K562 (cell line): ENCODE data around the gene SDCBP2. TPM values are rescaled to one million over a fixed set of nuclear protein-coding genes. Genes with fewer than 3 reads are reported as not detected.

ENCODE experiments used
- ATAC-seq: fragments of 200-7000 bp; cut with Tn5 transposase; 3 replicates; pipeline ENCODE4 v1.9.1; 2020; ENCODE audit warnings: moderate library complexity
- BruUV-seq: library from RNA; stranded (reverse); fragments of 400-500 nt; replicated peaks from 2 replicates; lab custom pipeline; 2021; lab: Mats Ljungman, UMichigan
- CTCF ChIA-PET: fragments of 300-600 bp; formaldehyde crosslinking; extraction: SDS; loops from one replicate; lab custom pipeline; 2021; ENCODE audit warnings: low intra/inter-chr PET ratio; lab: Yijun Ruan, JAX
- POLR2A ChIA-PET: fragments of 300-600, 350-650 bp; sonication (Branson Sonifier 250); formaldehyde crosslinking; extraction: SDS; loops from one replicate; lab custom pipeline; 2021; ENCODE audit warnings: antibody characterized with exemption, inconsistent platforms; lab: Yijun Ruan, JAX
- DNase-seq, 4 experiments: peaks; one replicate each; pipeline versions ENCODE4 v3.0.0 to v3.0.0-alpha.2; 2011 to 2018; ENCODE audit warnings: low spot score in 3 of 4, mixed read lengths in 3 of 4; ENCODE audit errors: extremely low read depth in 1 of 4
- FAIRE-seq: peaks from 2 replicates; lab custom pipeline; 2011; peaks lifted over from hg19 to GRCh38; lab: Jason Lieb, UNC
- H2AFZ ChIP-seq: 2 replicates; pipeline ENCODE4 v1.6.0; 2011; ENCODE audit warnings: low read depth, low read length, control low read depth, inconsistent platforms
- H3K27ac ChIP-seq: fragments of 200-600 bp; 3 replicates; pipeline ENCODE4 v1.8.0; 2011; ENCODE audit warnings: low read depth, mild to moderate bottlenecking, control low read depth, inconsistent platforms, low read length, moderate library complexity, mixed read lengths; ENCODE audit errors: extremely low read depth
- H3K27me3 ChIP-seq, 2 experiments: fragments of 300-600 bp in 1 of 2; 2 replicates in 1 of 2; 3 replicates in 1 of 2; pipeline versions ENCODE4 v1.6.0 to v1.8.0; 2011; ENCODE audit warnings: inconsistent platforms in 2 of 2, low read length in 2 of 2, mild to moderate bottlenecking in 1 of 2, mixed read lengths in 1 of 2, moderate library complexity in 1 of 2; ENCODE audit not compliant: control insufficient read depth in 2 of 2, insufficient read depth in 2 of 2
- H3K36me3 ChIP-seq: fragments of 300-600 bp; 3 replicates; pipeline ENCODE4 v1.8.0; 2011; ENCODE audit warnings: mild to moderate bottlenecking, low read length, inconsistent platforms; ENCODE audit not compliant: control insufficient read depth, insufficient read depth
- H3K4me1 ChIP-seq, 2 experiments: fragments of 200-600 bp in 1 of 2; replicated peaks in 1 of 2; 2 replicates in 1 of 2; 3 replicates in 1 of 2; pipeline versions ENCODE4 v1.5.1 to v1.8.0; 2011; ENCODE audit warnings: inconsistent platforms in 2 of 2, low read length in 2 of 2, mild to moderate bottlenecking in 1 of 2, mixed read lengths in 1 of 2, moderate library complexity in 1 of 2; ENCODE audit not compliant: control insufficient read depth in 2 of 2, insufficient read depth in 2 of 2
- H3K4me2 ChIP-seq: 2 replicates; pipeline ENCODE4 v1.6.1; 2011; ENCODE audit warnings: low read length, control low read depth, inconsistent platforms, mixed read lengths; ENCODE audit not compliant: insufficient read depth
- H3K4me3 ChIP-seq: fragments of 200-600 bp; sonication (generic), shearing (Covaris generic); 2 replicates; pipeline ENCODE4 v1.5.1; 2016; ENCODE audit warnings: control low read depth, inconsistent platforms
- H3K79me2 ChIP-seq: fragments of 200-600 bp; 3 replicates; pipeline ENCODE4 v1.8.0; 2011; ENCODE audit warnings: low read length, inconsistent platforms; ENCODE audit not compliant: control insufficient read depth, insufficient read depth
- H3K9ac ChIP-seq, 2 experiments: 2 replicates each; pipeline versions ENCODE4 v1.6.0 to v1.6.1; 2011; ENCODE audit warnings: low read depth in 2 of 2, low read length in 2 of 2, control low read depth in 1 of 2, inconsistent platforms in 1 of 2, mild to moderate bottlenecking in 1 of 2, mixed read lengths in 1 of 2; ENCODE audit not compliant: insufficient read depth in 1 of 2
- H3K9me1 ChIP-seq: one replicate; pipeline ENCODE4 v1.6.0; 2011; ENCODE audit warnings: inconsistent platforms, mild to moderate bottlenecking, low read length, moderate library complexity; ENCODE audit not compliant: control insufficient read depth, insufficient read depth
- H3K9me3 ChIP-seq: replicated peaks from 2 replicates; pipeline ENCODE4 v1.5.1; 2011; ENCODE audit warnings: low read depth, low read length, inconsistent platforms; ENCODE audit not compliant: control insufficient read depth, insufficient read depth
- H4K20me1 ChIP-seq: replicated peaks from 2 replicates; pipeline ENCODE4 v1.6.1; 2011; ENCODE audit warnings: low read length, inconsistent platforms, mixed read lengths; ENCODE audit not compliant: control insufficient read depth, insufficient read depth
- CTCF ChIP-seq, 3 experiments: IDR thresholded peaks in 2 of 3; conservative IDR thresholded peaks in 1 of 3; 2 replicates each; pipeline ENCODE4 v1.5.1; 2011 to 2012; ENCODE audit warnings: low read length in 3 of 3, mild to moderate bottlenecking in 3 of 3, control low read depth in 2 of 3, improper control_type of control experiment in 1 of 3, inconsistent platforms in 1 of 3, low read depth in 1 of 3, mixed read lengths in 1 of 3, moderate library complexity in 1 of 3; ENCODE audit not compliant: insufficient read depth in 2 of 3
- E2F4 ChIP-seq: sonication (generic); formaldehyde crosslinking; IDR thresholded peaks from 2 replicates; pipeline ENCODE4 v1.8.0; 2022; ENCODE audit warnings: mild to moderate bottlenecking, low read depth, missing genetic modification reagents
- KLF10 ChIP-seq: fragments of 250-450 bp; sonication (Bioruptor Pico); IDR thresholded peaks from 2 replicates; pipeline ENCODE4 v1.6.1; 2021; ENCODE audit warnings: matching md5 sums
- MYBL2 ChIP-seq, 2 experiments: fragments of 450-650 bp in 1 of 2; sonication (generic) in 1 of 2; formaldehyde crosslinking in 1 of 2; IDR thresholded peaks; 2 replicates each; pipeline versions ENCODE4 v1.6.1 to v1.8.1; 2017 to 2022; ENCODE audit warnings: borderline replicate concordance in 1 of 2, inconsistent platforms in 1 of 2, low read depth in 1 of 2, mild to moderate bottlenecking in 1 of 2, missing genetic modification reagents in 1 of 2, moderate library complexity in 1 of 2
- RAD21 ChIP-seq, 2 experiments: fragments of 250-450 bp in 1 of 2; fragments of 450-650 bp in 1 of 2; sonication (Bioruptor Pico) in 1 of 2; formaldehyde crosslinking in 1 of 2; IDR thresholded peaks in 1 of 2; conservative IDR thresholded peaks in 1 of 2; 2 replicates each; pipeline versions ENCODE4 v1.4.0 to v1.8.0; 2020 to 2022; ENCODE audit warnings: mild to moderate bottlenecking in 2 of 2, moderate library complexity in 1 of 2
- WGBS: fragments of 100-300 bp; shearing (Covaris generic); methylation state at CpG from one replicate; pipeline ENCODE4 v1.1.6; 2016; ENCODE audit warnings: low coverage, mixed read lengths; ENCODE audit not compliant: insufficient coverage; ENCODE audit errors: missing lambda C conversion rate; 5-methylcytosine and 5-hydroxymethylcytosine counted together
- in situ Hi-C: fragments of 300-500 bp; cut with MboI; formaldehyde crosslinking; loops from 4 replicates; pipeline ENCODE4 v1.15.0; 2018; ENCODE audit warnings: inconsistent platforms, mixed read lengths
- intact Hi-C: fragments of 100-400 bp; cut with micrococcal nuclease; formaldehyde crosslinking; loops from 2 replicates; pipeline ENCODE4 v1.14.2; 2022
- polyA plus RNA-seq, 8 experiments: library from polyadenylated mRNA; depleted of rRNA in 4 of 8; stranded (reverse) in 5 of 8; unstranded in 3 of 8; fragments of >200 nt; fragmentation: Nextera tagmentation in 2 of 8; fragmentation: Illumina TruSeq in 1 of 8; extraction: Ambion mirVana in 2 of 8; extraction: Trizol in 1 of 8; gene quantifications; 2 replicates each; pipeline versions ENCODE4 v1.2.1 to v1.2.3, GENCODE V29; 2011 to 2014; ENCODE audit warnings: inconsistent platforms in 1 of 8, missing spikeins in 1 of 8
- total RNA-seq, 7 experiments: library from RNA; depleted of rRNA in 6 of 7; stranded (reverse); fragments of >200 nt in 6 of 7; fragmentation: Illumina TruSeq in 2 of 7; extraction: Trizol in 2 of 7; gene quantifications; 2 replicates each; pipeline versions ENCODE4 v1.2.1 to v1.2.3, GENCODE V29; 2011 to 2021; ENCODE audit warnings: low replicate concordance in 1 of 7

Gene SDCBP2
- total and polyA plus RNA-seq, 9 of the 15 experiments (the other 6 are each of a cell fraction or from before 2014, with no cell fraction given) = 0.06 to 1.2 (median 0.80) TPM

- no peak for TF ChIP-seq E2F4
Measured at GRCh38 chr20:1310071-1310470, 18.9 kb downstream of the SDCBP2 start (continued).

GRCh38 chr20:1309439-1309847 is 19.5 kb downstream of the SDCBP2 start:
- no peaks in the 10 kb centered on the region for H4K20me1 ChIP-seq
- TF ChIP-seq KLF10 (CRISPR knock-in tag) (no peak), RAD21 (CRISPR knock-in tag; conservative IDR thresholded peaks at IDR 0.05 in 1 of 2, IDR thresholded peaks at IDR 0.05 in 1 of 2) (peak in 1 of 2 experiments; percentile 20; a peak in 2 of 4 replicates), MYBL2 (IDR thresholded peaks at IDR 0.05; ENCODE audit: low read depth) (no peak), MYBL2 (CRISPR knock-in tag; IDR thresholded peaks at IDR 0.05; ENCODE audit: borderline replicate concordance) (no peak), CTCF (IDR thresholded peaks at IDR 0.05 in 2 of 3, conservative IDR thresholded peaks at IDR 0.05 in 1 of 3; ENCODE audit: insufficient read depth in 2 of 3, low read depth in 1 of 3, low read length in 3 of 3) (peak; percentile 8 to 42 (median 39); a peak in 4 of 6 replicates)
- TF ChIP-seq, all 486 proteins: peak for 2
- Histone ChIP-seq H3K36me3 (no peaks in the 10 kb centered on the region), H3K4me1 (peaks cover 0 to 27% of the 10 kb centered on the region in 2 experiments; a peak in 2 of 5 replicates), H2AFZ (no peak overlapping the region), H3K9me3 (no peaks in the 10 kb centered on the region), H3K4me2 (no peak overlapping the region), H3K9ac (no peak overlapping the region), H3K27ac (no peak overlapping the region), H3K9me1 (no peaks in the 10 kb centered on the region), H3K4me3 (no peak overlapping the region), H3K27me3 (no peaks in the 10 kb centered on the region), H3K79me2 (no peaks in the 10 kb centered on the region)
- 83% methylated on average over 5 of the region's 12 CpGs for WGBS
- 0 out of 3 replicates have a peak, but pooled peaks have one; percentile 39 for ATAC-seq
- in situ Hi-C loops = no loop called here
- intact Hi-C loops = loop anchor here (10.0 kb wide), 1 partner anchor 95 kb away; no protein-coding TSS in a partner anchor
- POLR2A ChIA-PET = interaction anchor here (1.1 kb wide), 1 partner anchor 96 kb away, joined by 3 read pairs; no protein-coding TSS in a partner anchor
- FAIRE-seq = no peak
- CTCF ChIA-PET = interaction anchor here (0.6 kb wide), 1 partner anchor 134 kb away, joined by 3 read pairs; no protein-coding TSS in a partner anchor
- DNase-seq = no peak
- BruUV-seq = no TSS peak
